WTC11 (cell line): ENCODE results near the gene TMEM131L. TPM values are rescaled to one million over a fixed set of nuclear protein-coding genes. Genes with fewer than 3 reads are reported as not detected.
"Not testable (repeated sequence)": the region's sequence is repeated elsewhere in the genome, so short reads cannot be mapped to it uniquely, and the experiment has no call there.

Source experiments
- ATAC-seq: fragments of 200-7000 bp; cut with Tn5 transposase; 2 replicates; pipeline ENCODE4 v1.10.0; 2021; ENCODE audit warnings: mild to moderate bottlenecking, moderate library complexity
- CTCF ChIA-PET: fragments of 300-600 bp; sonication (Branson Sonifier 250); formaldehyde crosslinking; loops from one replicate; lab custom pipeline; 2021; ENCODE audit warnings: antibody characterized with exemption; lab: Charles Lee
- POLR2A ChIA-PET: fragments of 350-600 bp; sonication (Branson Sonifier 250); formaldehyde crosslinking; loops from one replicate; lab custom pipeline; 2021; ENCODE audit warnings: antibody characterized with exemption; lab: Charles Lee
- DNase-seq: peaks from one replicate; pipeline ENCODE4 v3.0.0; 2021; ENCODE audit warnings: low spot score
- H3K27ac Mint-ChIP-seq: 2 replicates; pipeline ENCODE4 v1.8.0; 2021; ENCODE audit warnings: mixed read lengths
- H3K27me3 Mint-ChIP-seq: 2 replicates; pipeline ENCODE4 v1.8.0; 2021; ENCODE audit warnings: low read depth, mild to moderate bottlenecking, moderate library complexity, mixed read lengths
- H3K36me3 Mint-ChIP-seq: 2 replicates; pipeline ENCODE4 v1.8.0; 2021; ENCODE audit warnings: mixed read lengths
- H3K4me1 Mint-ChIP-seq: 2 replicates; pipeline ENCODE4 v1.8.0; 2022; ENCODE audit warnings: mixed read lengths
- H3K4me3 Mint-ChIP-seq: 2 replicates; pipeline ENCODE4 v1.8.0; 2021; ENCODE audit warnings: mild to moderate bottlenecking, moderate library complexity, mixed read lengths
- H3K9me3 Mint-ChIP-seq: 2 replicates; pipeline ENCODE4 v1.8.0; 2021; ENCODE audit warnings: mixed read lengths
- CREB1 ChIP-seq: sonication (generic); formaldehyde crosslinking; IDR thresholded peaks from 2 replicates; pipeline ENCODE4 v1.8.0; 2023; ENCODE audit warnings: mild to moderate bottlenecking, missing genetic modification reagents
- CREM ChIP-seq: sonication (generic); formaldehyde crosslinking; IDR thresholded peaks from 2 replicates; pipeline ENCODE4 v1.8.1; 2022; ENCODE audit warnings: mild to moderate bottlenecking, missing genetic modification reagents, moderate library complexity
- ELF4 ChIP-seq: sonication (generic); formaldehyde crosslinking; IDR thresholded peaks from 2 replicates; pipeline ENCODE4 v1.8.1; 2022; ENCODE audit warnings: low read depth, mild to moderate bottlenecking, moderate library complexity, missing genetic modification reagents
- FOXJ3 ChIP-seq: sonication (generic); formaldehyde crosslinking; IDR thresholded peaks from 2 replicates; pipeline ENCODE4 v1.9.0; 2021; ENCODE audit warnings: missing genetic modification reagents, mild to moderate bottlenecking, borderline replicate concordance
- FOXK1 ChIP-seq: sonication (generic); formaldehyde crosslinking; IDR thresholded peaks from 2 replicates; pipeline ENCODE4 v1.8.0; 2022; ENCODE audit warnings: mild to moderate bottlenecking, moderate library complexity, missing genetic modification reagents
- GABPB1 ChIP-seq: sonication (generic); formaldehyde crosslinking; IDR thresholded peaks from 2 replicates; pipeline ENCODE4 v1.8.1; 2023; ENCODE audit warnings: mild to moderate bottlenecking, missing genetic modification reagents
- GTF2I ChIP-seq: fragments of 250-450 bp; sonication (Bioruptor Pico); conservative IDR thresholded peaks from 2 replicates; pipeline ENCODE4 v1.4.0; 2021; ENCODE audit warnings: mild to moderate bottlenecking
- HMGXB4 ChIP-seq: sonication (generic); formaldehyde crosslinking; IDR thresholded peaks from 2 replicates; pipeline ENCODE4 v1.8.1; 2023; ENCODE audit warnings: mild to moderate bottlenecking, moderate library complexity, missing genetic modification reagents
- NFE2L1 ChIP-seq: sonication (generic); formaldehyde crosslinking; IDR thresholded peaks from 2 replicates; pipeline ENCODE4 v1.8.1; 2023; ENCODE audit warnings: missing genetic modification reagents
- NFYB ChIP-seq: sonication (generic); formaldehyde crosslinking; conservative IDR thresholded peaks from 2 replicates; pipeline ENCODE4 v1.8.0; 2022; ENCODE audit warnings: low read depth, missing genetic modification reagents
- PRRX2 ChIP-seq: fragments of 250-450 bp; sonication (Bioruptor Pico); IDR thresholded peaks from 2 replicates; pipeline ENCODE4 v1.8.0; 2021; ENCODE audit warnings: mild to moderate bottlenecking
- SP1 ChIP-seq: sonication (generic); formaldehyde crosslinking; conservative IDR thresholded peaks from 2 replicates; pipeline ENCODE4 v1.8.1; 2022; ENCODE audit warnings: missing genetic modification reagents
- TEAD4 ChIP-seq: sonication (generic); formaldehyde crosslinking; IDR thresholded peaks from 2 replicates; pipeline ENCODE4 v1.8.0; 2022; ENCODE audit warnings: mild to moderate bottlenecking, missing genetic modification reagents
- ZSCAN18 ChIP-seq: fragments of 250-450 bp; sonication (Bioruptor Pico); IDR thresholded peaks from 2 replicates; pipeline ENCODE4 v2.1.2; 2022; ENCODE audit warnings: mild to moderate bottlenecking, moderate library complexity
- total RNA-seq: library from RNA; stranded (reverse); gene quantifications from 3 replicates; pipeline ENCODE4 v1.2.3, GENCODE V29; 2021
- TF ChIP-seq, protein P1 (sequence below): sonication (generic); formaldehyde crosslinking; IDR thresholded peaks from 2 replicates; pipeline ENCODE4 v1.8.1; 2022; ENCODE audit warnings: low read depth, missing genetic modification reagents, borderline replicate concordance
- TF ChIP-seq, protein P2 (sequence below): sonication (generic); formaldehyde crosslinking; IDR thresholded peaks from 2 replicates; pipeline ENCODE4 v1.8.1; 2022; ENCODE audit warnings: mild to moderate bottlenecking, missing genetic modification reagents, moderate library complexity, borderline replicate concordance

Gene TMEM131L
- total RNA-seq, 1 experiment from 2014 or later: 26.7 TPM

- TF ChIP-seq ZSCAN18 (no peak), GTF2I (CRISPR knock-in tag) (no peak), HMGXB4 (CRISPR knock-in tag) (no peak), SP1 (CRISPR knock-in tag) (no peak)
Observed at GRCh38 chr4:153560908-153561307, 94.7 kb downstream of the TMEM131L start (continued).

GRCh38 chr4:153564630-153565525 is 98.7 kb downstream of the TMEM131L start:
- ChIA-PET CTCF (interaction anchor here (0.6 kb wide), 1 partner anchor 787 kb away, joined by 3 read pairs; no protein-coding TSS in a partner anchor), POLR2A (interaction anchor here (0.6 kb wide), 2 partner anchors 30 to 79 kb away, joined by 3 to 4 read pairs; no protein-coding TSS in a partner anchor)
- H3K27me3 Mint-ChIP-seq: no peaks in the 10 kb centered on the region
- peaks cover 14% of the 10 kb centered on the region for H3K9me3 Mint-ChIP-seq
- TF ChIP-seq PRRX2 (CRISPR knock-in tag) (no peak), NFE2L1 (CRISPR knock-in tag) (no peak), GABPB1 (CRISPR knock-in tag) (peak; percentile 87)
- no peak for ATAC-seq
- peaks cover 7% of the 10 kb centered on the region; the same call in 1 of the 2 replicates for H3K4me1 Mint-ChIP-seq
- H3K4me3 Mint-ChIP-seq: no peak overlapping the region
- no peak overlapping the region; the same call in 1 of the 2 replicates for H3K27ac Mint-ChIP-seq
- peaks cover 25% of the 10 kb centered on the region for H3K36me3 Mint-ChIP-seq
- no peak for DNase-seq

DNA sequence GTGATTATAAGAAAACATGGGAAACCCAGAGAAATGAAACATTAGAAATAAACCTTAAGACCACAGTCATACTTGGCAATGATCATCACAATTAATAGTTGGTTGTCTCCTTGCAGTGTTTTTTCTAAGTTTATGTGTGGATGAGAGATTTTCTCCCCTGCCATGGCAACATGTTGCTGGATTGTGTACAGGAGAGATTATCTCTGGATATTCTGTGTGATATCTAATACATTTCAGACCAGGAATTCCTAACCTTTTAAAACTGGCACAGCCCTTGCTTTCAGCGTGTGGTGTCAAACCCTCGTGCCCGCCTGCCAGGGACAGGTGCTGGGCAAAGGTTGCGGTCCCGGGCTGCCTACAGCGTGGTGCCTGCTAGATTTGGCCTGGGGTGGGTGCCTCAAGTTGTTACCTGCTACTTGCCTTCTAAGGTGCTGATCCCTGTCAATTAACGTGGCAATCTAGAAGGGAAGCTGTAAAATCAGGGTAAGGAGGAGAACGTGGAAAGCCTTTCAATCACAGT is 100.5 kb downstream of the TMEM131L start:
- TF ChIP-seq FOXK1 (CRISPR knock-in tag): no peak
- TF ChIP-seq TEAD4 (CRISPR knock-in tag): no peak
- TF ChIP-seq NFYB (CRISPR knock-in tag): no peak
- no peak for TF ChIP-seq CREB1 (CRISPR knock-in tag)
- no peak for TF ChIP-seq CREM (CRISPR knock-in tag)
- TF ChIP-seq, protein P1, sequence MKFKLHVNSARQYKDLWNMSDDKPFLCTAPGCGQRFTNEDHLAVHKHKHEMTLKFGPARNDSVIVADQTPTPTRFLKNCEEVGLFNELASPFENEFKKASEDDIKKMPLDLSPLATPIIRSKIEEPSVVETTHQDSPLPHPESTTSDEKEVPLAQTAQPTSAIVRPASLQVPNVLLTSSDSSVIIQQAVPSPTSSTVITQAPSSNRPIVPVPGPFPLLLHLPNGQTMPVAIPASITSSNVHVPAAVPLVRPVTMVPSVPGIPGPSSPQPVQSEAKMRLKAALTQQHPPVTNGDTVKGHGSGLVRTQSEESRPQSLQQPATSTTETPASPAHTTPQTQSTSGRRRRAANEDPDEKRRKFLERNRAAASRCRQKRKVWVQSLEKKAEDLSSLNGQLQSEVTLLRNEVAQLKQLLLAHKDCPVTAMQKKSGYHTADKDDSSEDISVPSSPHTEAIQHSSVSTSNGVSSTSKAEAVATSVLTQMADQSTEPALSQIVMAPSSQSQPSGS (CRISPR knock-in tag): no peak
- TF ChIP-seq ELF4 (CRISPR knock-in tag): no peak
- TF ChIP-seq, protein P2, sequence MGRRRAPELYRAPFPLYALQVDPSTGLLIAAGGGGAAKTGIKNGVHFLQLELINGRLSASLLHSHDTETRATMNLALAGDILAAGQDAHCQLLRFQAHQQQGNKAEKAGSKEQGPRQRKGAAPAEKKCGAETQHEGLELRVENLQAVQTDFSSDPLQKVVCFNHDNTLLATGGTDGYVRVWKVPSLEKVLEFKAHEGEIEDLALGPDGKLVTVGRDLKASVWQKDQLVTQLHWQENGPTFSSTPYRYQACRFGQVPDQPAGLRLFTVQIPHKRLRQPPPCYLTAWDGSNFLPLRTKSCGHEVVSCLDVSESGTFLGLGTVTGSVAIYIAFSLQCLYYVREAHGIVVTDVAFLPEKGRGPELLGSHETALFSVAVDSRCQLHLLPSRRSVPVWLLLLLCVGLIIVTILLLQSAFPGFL (CRISPR knock-in tag): no peak
- TF ChIP-seq FOXJ3 (CRISPR knock-in tag): no peak
- peaks cover 6% of the 10 kb centered on the region for H3K36me3 Mint-ChIP-seq
- H3K9me3 Mint-ChIP-seq: peaks cover under 1% of the 10 kb centered on the region
- ATAC-seq: no peak
- POLR2A ChIA-PET: no interaction called here
- H3K4me1 Mint-ChIP-seq: peaks cover 9% of the 10 kb centered on the region; the same call in 1 of the 2 replicates
- CTCF ChIA-PET: no interaction called here
- no peak overlapping the region; the same call in 1 of the 2 replicates for H3K27ac Mint-ChIP-seq
- DNase-seq: no peak
- no peak overlapping the region for H3K4me3 Mint-ChIP-seq
- no peaks in the 10 kb centered on the region for H3K27me3 Mint-ChIP-seq

DNA sequence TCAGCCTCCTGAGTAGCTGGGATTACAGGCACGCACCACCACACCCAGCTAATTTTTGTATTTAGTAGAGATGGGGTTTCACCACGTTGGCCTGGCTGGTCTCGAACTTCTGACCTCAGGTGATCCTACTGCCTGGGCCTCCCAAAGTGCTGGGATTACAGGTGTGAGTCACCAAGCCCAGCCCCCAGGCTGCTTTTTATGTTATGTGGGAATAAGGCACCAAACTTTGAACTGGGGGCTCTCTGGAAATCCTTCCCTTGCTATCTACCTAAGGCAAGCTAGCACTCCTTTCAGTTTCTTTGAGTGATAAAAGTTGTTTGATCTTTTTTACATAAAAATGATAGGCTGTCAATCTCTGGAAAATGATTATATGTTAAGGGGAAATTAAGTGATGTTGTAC is 101.5 kb downstream of the TMEM131L start:
- POLR2A ChIA-PET, H3K36me3 Mint-ChIP-seq, H3K4me1 Mint-ChIP-seq, DNase-seq, H3K9me3 Mint-ChIP-seq, H3K27ac Mint-ChIP-seq, ATAC-seq, H3K27me3 Mint-ChIP-seq, H3K4me3 Mint-ChIP-seq: not testable (repeated sequence)
- CTCF ChIA-PET: interaction anchor here (0.5 kb wide), 1 partner anchor 163 kb away, joined by 3 read pairs; no protein-coding TSS in a partner anchor
